HG03139 (cell line): Measurements from ENCODE around the gene ZNF384.

ENCODE experiments used
- ATAC-seq: cut with Tn5 transposase; IDR thresholded peaks from one replicate; pipeline ENCODE4 v1.9.1; 2021; ENCODE audit not compliant: unreplicated experiment

Gene ZNF384

GRCh38 chr12:6626654-6627283 is 62.4 kb downstream of the ZNF384 start:
- no peak for ATAC-seq

GRCh38 chr12:6620885-6621274 is 68.3 kb downstream of the ZNF384 start:
- no peak for ATAC-seq

- no peak for ATAC-seq
Observed at GRCh38 chr12:6620137-6620884, 68.9 kb downstream of the ZNF384 start.

- no peak for ATAC-seq
Observed at GRCh38 chr12:6618483-6619225, 70.5 kb downstream of the ZNF384 start.
